ENCODE data around the gene HOXB1.

The HOXB1 gene

DNA sequence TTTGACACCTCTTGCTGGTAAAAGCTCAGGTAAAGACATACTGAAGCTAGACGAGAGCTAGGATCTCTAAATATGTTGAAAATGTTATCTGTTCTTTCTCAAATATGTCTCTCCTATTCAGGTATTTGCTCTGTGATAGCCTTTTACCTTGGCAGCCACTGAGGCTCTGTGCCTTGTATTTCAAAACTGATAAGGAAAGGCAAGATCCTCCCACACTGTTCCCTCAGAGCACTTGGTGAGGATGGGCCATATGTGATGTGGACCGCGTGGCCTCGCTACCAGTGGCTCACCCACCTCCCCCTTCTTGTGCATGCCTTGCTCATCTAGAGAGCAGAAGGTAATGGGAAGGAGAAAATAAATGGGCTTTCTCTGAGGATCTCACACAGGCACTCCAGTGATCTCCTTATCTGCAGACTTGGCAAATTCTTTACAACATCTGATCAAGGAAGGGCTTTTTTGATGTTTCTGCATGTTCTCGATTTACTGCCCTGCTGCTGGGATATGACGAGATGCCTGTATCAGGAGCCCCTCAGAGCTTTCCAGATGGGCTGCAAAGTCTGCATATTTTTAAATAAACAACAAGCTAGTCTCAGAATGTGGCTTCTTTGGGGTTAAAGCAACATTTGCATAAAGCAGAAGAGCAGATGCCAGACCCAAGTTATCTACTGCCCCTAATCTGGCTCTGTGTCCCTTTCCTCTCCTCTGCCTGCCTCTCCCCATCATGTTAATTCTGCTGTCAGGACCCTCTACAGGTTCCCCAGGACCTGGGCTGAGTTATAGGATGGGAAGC lies 16.9 kb downstream of the HOXB1 start:
- TF ChIP-seq GATA2 (IDR thresholded peaks at IDR 0.05; ENCODE audit: low read depth, low read length) (no peak), GATA3 (IDR thresholded peaks at IDR 0.05; ENCODE audit: low read depth, low read length) (no peak)

DNA sequence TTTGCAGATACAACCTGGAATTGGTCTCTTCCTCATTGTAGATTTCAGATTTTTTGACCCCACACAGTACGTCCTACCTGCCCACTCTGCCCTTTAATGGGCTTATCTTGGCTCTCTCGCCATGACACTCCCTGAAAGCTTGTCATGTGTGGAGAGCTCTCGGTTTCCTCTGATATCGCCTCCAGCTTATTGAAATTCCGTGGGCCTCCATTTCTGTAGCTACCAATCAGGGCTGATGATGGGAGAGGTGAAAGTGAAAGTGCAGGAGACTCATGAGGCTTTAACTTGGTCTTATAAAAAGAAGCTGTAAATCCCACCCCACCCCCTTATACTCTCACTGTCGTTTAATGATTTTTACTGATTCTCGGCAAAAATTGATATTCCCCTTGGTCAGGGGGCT lies 17.7 kb downstream of the HOXB1 start:
- TF ChIP-seq GATA3 (IDR thresholded peaks at IDR 0.05; ENCODE audit: low read depth, low read length) (no peak), GATA2 (IDR thresholded peaks at IDR 0.05; ENCODE audit: low read depth, low read length) (no peak)

DNA sequence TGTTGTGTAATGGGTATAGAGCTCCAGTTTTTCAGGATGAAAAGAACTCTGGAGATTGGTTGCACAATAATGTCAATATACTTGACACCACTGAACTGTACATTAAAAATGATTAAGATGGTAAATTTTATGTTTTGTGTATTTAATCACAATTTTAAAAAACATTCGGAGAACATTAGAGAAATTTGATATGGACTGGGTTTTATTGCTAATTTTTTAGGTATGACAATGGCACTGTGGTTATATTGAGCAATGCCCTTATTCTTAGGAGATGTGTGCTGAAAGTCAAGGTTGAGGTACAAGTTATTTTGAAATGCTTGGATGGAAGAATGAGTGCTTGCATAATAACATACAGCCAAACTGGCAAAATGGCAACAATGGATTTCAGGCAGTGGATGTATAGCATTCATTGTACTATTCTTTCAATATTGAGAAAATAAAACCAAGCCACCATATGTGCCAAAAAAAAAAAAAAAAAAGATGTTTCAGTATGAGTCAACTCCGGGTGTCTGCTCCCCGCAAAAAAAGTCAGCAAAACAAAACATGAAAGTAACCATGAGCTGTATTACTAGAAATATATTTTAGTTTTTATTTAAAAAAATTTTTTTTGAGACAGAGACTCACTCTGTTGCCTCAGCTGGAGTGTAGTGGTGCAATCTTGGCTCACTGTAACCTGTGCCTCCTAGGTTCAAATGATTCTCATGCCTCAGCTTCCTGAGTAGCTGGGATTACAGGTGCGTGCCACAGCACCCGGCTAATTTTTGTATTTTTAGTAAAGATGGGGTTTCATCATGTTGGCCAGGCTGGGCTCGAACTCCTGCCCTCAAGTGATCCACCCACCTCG lies 19.8 kb downstream of the HOXB1 start:
- TF ChIP-seq GATA2 (IDR thresholded peaks at IDR 0.05; ENCODE audit: low read depth, low read length) (no peak), GATA3 (IDR thresholded peaks at IDR 0.05; ENCODE audit: low read depth, low read length) (no peak)

DNA sequence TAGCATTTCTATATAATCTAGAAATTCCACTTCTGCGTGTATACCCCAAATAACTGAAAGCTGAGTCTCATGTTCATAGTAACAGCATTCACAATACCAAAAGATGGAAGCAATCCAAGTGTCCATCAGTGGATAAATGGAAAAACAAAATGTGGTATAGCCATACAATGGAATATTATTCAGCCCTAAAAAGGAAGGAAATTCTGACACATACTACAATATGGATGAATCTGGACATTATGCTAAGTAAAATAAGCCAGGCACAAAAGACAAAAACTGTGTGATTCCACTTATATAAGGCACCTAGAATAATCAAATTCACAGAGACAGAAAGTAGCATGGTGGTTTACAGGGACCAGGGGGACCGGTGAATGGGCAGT lies 20.4 kb downstream of the HOXB1 start:
- TF ChIP-seq GATA2 (IDR thresholded peaks at IDR 0.05; ENCODE audit: low read depth, low read length) (no peak), GATA3 (IDR thresholded peaks at IDR 0.05; ENCODE audit: low read depth, low read length) (no peak)

DNA sequence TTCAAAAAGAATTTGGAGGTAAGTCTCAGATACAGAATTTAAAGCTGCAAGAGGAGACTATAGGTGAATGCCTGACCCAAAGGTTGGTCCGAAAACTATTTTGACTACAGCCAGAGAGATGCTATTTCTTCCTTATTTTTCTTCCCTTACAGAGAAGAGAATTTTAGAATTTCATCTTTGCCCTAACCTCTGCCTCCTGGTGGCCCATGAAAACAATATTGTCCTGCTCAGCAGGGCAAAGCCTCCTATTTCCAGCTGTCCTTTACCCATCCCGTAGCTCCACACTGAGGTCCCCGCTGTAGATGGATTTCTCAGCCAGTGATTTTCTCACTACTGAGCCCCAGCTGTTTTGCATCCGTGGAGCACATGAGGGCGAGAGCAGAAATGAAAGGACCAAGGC lies 24.6 kb downstream of the HOXB1 start:
- no peak for TF ChIP-seq GATA2 (IDR thresholded peaks at IDR 0.05; ENCODE audit: low read depth, low read length)
- no peak for TF ChIP-seq GATA3 (IDR thresholded peaks at IDR 0.05; ENCODE audit: low read depth, low read length)

DNA sequence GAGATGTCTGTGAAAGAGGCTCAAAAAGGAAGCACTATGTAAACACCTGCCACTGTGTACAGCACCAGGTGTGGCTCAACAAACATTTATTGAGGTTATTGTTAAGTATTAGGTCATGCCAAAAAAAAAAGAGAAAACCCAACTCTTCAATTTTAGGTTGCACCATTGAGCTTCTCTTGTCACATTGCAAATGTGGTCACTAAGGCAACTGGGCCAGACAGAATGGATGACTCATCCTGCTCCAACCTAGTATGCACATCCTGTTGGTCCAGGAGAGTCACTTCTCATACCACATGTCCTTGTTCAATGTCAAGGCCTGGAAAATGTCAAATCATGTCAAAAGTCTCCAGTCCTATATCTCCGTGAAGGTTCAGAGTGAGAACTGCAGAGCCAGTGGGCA lies 25.0 kb downstream of the HOXB1 start:
- TF ChIP-seq GATA3 (IDR thresholded peaks at IDR 0.05; ENCODE audit: low read depth, low read length) (no peak), GATA2 (IDR thresholded peaks at IDR 0.05; ENCODE audit: low read depth, low read length) (no peak)

DNA sequence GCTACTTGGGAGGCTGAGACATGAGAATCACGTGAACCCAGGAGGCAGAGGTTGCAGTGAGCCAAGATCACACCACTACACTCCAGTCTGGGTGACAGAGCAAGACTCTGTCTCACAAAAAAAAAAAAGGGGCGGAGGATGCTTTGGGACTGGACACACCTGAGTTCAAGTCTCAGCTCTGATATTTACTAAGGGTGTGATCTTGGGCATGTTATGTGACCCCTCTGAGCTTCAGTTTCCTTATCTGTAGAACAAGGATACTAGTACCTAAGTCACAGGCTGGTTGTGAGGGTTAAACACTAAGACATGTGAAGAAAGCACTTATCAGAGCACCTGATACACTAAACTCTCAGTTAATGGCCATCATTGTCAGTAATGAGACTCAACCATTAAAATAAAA lies 25.9 kb downstream of the HOXB1 start:
- no peak for TF ChIP-seq GATA2 (IDR thresholded peaks at IDR 0.05; ENCODE audit: low read depth, low read length)
- TF ChIP-seq GATA3 (IDR thresholded peaks at IDR 0.05; ENCODE audit: low read depth, low read length), result no peak

DNA sequence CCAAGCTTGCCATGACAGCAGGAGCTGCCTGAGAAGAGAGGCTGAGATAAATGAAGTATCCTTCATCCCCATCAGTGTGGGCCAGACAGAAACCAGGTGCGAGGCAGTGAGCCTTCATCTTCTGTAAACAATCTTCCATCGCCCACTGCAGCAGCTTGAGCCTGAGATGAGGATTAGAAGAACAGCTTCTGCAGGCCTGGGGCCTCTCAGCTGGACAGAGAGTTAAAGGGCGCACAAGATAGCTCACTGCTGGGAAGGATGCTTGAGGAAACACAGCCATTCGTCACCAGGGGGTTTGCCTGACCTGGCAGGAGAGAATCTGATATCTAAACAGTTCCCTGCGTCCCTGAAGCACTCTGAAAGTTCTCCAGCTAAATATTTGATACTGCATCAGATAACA lies 27.1 kb downstream of the HOXB1 start:
- TF ChIP-seq GATA2 (IDR thresholded peaks at IDR 0.05; ENCODE audit: low read depth, low read length), result no peak
- TF ChIP-seq GATA3 (IDR thresholded peaks at IDR 0.05; ENCODE audit: low read depth, low read length), result no peak

DNA sequence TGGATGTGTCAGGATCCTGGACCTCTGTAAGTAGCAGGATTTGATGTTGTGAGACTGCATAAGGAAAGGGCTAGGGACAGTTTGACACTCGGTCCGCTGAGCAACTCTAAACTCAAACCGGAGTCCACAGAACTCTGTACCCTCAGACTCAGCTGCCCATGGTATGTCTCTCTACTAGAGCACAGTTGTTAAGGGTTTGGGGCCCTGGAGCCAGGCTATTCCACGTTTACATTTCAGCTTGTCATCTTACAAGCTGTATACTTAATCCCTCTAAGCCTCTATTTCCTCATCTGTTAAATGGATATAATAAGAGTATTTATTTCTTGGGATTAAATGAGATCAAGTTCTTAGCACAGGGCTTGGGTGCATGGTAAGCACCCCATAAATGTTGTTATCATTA lies 27.9 kb downstream of the HOXB1 start:
- TF ChIP-seq GATA3 (IDR thresholded peaks at IDR 0.05; ENCODE audit: low read depth, low read length) (no peak), GATA2 (IDR thresholded peaks at IDR 0.05; ENCODE audit: low read depth, low read length) (no peak)

DNA sequence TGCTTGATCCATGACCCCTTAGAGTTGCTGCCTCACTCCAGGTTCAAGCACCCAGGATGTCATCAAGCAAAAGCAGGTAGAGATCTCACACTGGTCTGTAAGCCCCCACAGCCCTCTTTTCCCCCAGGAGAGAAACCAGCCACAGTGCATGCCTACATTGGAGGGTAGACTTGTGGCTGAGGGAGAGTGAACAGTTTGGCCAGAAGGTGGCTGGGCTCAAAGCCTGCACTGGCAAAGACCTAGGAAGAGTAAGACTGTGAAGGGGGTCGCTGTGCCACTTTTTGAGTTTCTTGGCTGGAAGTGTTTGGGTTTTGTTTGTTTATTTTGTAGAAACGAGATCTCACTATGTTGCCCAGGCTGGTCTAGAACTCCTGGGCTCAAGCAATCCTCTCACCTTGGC lies 28.5 kb downstream of the HOXB1 start:
- TF ChIP-seq GATA3 (IDR thresholded peaks at IDR 0.05; ENCODE audit: low read depth, low read length) (no peak), GATA2 (IDR thresholded peaks at IDR 0.05; ENCODE audit: low read depth, low read length) (no peak)

DNA sequence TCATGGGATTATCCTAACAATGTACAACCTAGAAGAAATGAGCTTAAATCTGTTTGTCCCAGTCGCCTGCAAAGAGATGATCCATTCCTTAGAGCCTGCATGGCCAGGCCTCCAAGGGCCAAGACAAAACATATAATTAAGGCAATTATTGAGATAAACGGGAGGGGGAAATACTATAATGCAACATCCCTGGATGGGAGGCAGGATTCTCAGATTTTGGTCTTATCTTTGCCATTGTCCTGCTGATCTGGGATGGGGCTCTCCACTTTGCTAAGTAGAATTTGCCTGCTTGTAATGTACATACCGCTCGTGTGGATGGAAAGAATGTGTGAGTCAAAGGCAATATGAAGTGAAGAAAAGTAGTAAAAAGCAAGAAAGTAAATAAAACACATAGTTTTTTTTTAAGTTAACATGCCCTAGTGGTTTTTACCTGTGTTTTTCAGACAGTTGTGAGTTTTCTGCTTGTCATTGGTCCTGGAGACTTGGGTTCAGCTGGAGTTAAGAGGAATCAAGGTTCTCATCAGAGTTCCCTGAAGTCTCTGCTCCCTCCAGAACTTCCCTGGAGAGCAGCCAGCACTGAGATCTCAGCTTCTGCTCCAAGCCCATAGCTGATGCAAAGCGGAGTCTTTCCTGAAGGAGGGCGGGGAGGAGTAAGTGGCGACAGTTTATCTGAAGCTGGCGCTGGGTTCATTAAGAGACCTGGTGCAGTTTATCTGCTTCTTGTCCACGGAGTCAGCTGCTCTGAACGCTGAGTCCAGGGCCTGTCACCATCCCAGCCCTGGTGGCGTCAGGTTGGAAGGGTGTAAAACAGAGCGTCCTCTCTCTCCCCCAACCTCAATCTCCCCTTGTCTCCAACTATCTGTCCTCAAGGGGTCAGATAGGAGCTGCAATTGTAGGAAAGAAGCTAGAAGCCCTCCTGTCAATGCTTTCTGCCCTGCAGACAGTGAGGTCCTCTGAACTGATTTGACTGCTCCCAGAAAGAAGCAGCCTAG lies 30.1 kb downstream of the HOXB1 start:
- no peak for TF ChIP-seq GATA2 (IDR thresholded peaks at IDR 0.05; ENCODE audit: low read depth, low read length)
- TF ChIP-seq GATA3 (IDR thresholded peaks at IDR 0.05; ENCODE audit: low read depth, low read length), result no peak

DNA sequence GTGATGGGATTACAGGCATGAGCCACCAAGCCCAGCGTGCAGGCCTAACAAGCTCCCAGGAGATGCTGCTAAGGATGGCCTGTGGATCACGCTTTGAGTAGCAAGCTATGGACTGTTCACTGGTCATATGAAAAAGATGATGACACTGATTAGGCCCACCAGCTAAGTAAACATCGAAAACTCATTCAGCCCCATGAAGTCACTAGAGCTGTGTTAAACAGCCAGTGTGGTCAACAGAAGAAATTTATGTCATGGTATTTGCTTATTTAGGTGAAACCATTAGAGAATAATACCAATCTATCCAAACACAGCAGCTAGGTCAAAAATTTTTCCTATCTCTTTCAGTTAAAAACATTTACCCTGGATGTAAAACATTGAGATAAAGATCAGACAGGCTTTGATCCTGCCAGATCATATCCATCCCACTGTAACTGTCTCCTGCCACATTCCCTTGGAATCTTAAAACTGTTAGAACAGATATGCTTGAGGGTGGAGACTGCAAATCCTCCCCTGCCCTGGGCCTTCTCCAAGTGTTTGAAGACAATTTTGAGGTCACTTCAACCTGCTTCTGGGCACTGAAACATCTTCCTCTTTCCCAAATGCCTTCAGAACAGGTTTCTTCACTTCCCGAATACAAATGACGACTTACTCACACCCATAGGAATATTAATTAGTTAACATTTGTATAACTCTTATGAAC lies 30.9 kb downstream of the HOXB1 start:
- TF ChIP-seq GATA2 (IDR thresholded peaks at IDR 0.05; ENCODE audit: low read depth, low read length), result no peak

DNA sequence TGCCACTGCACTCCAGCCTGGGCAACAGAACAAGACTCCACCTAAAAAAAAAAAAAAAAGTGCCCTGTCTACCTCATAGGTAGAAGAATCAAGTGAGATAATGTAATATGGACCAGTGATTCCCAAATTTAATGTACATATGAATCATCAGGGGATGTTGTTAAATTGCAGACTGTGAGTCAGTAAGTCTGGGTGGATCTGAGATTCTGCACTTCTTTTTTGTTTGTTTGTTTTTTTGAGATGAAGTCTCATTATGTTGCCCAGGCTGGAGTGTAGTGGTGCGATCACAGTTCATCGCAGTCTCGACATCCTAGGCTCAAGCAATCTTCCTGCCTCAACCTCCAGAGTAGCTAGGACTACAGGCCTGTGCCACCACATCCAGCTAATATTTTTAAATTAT lies 31.6 kb downstream of the HOXB1 start:
- no peak for TF ChIP-seq GATA2 (IDR thresholded peaks at IDR 0.05; ENCODE audit: low read depth, low read length)
- no peak for TF ChIP-seq GATA3 (IDR thresholded peaks at IDR 0.05; ENCODE audit: low read depth, low read length)
